ENCODE data around the gene SCAANT1. TPM values are rescaled to one million over a fixed set of nuclear protein-coding genes. Genes with fewer than 3 reads are reported as not detected.

SCAANT1 gene
- total RNA-seq, 3 donors from 2014 or later (not counting 1 experiment from before 2014, with no cell fraction given), result 3.6 to 8.0 TPM; not detected in 1

GRCh38 chr3:63933459-63933858, 21.3 kb upstream of the SCAANT1 start:
- WGBS (ENCODE audit: insufficient coverage), result 92% methylated on average over 1 of the region's 1 CpG
- Histone ChIP-seq H3K27me3 (ENCODE audit: control insufficient read depth, insufficient read depth, low read length) (no peaks in the 10 kb centered on the region), H3K27ac (ENCODE audit: low read length) (peak overlapping the region; percentile 0), H3K9me3 (ENCODE audit: control insufficient read depth, insufficient read depth, low read length) (no peaks in the 10 kb centered on the region), H3K4me1 (ENCODE audit: control insufficient read depth, insufficient read depth, low read length) (peaks cover 19% of the 10 kb centered on the region), H3K4me3 (ENCODE audit: low read length) (no peak overlapping the region), H3K36me3 (ENCODE audit: control insufficient read depth, insufficient read depth, low read length) (no peaks in the 10 kb centered on the region)
- H3K27me3 Mint-ChIP-seq (ENCODE audit: low read depth in 2 of 2), result no peaks in the 10 kb centered on the region
- H3K27ac Mint-ChIP-seq, result peak overlapping the region; percentile 84 to 88
- H3K36me3 Mint-ChIP-seq, result no peaks in the 10 kb centered on the region
- ATAC-seq (no peak), DNase-seq (no peak)
- intact Hi-C loops (cut with micrococcal nuclease), result no loop called here
- no peaks in the 10 kb centered on the region for H3K9me3 Mint-ChIP-seq
- peak overlapping the region; percentile 75 for H3K4me3 Mint-ChIP-seq
- peaks cover 73 to 76% of the 10 kb centered on the region in 2 donors for H3K4me1 Mint-ChIP-seq
- no peak for TF ChIP-seq CTCF (IDR thresholded peaks at IDR 0.05)

GRCh38 chr3:63932509-63933212, 20.5 kb upstream of the SCAANT1 start:
- no peaks in the 10 kb centered on the region for H3K9me3 ChIP-seq (ENCODE audit: control insufficient read depth, insufficient read depth, low read length)
- Mint-ChIP-seq H3K4me3 (peak overlapping the region; percentile 75), H3K9me3 (no peaks in the 10 kb centered on the region), H3K4me1 (peaks cover 68 to 71% of the 10 kb centered on the region in 2 donors), H3K27me3 (ENCODE audit: low read depth in 2 of 2) (no peaks in the 10 kb centered on the region), H3K36me3 (no peaks in the 10 kb centered on the region), H3K27ac (peak overlapping the region; percentile 84 to 88)
- no peak for ATAC-seq
- intact Hi-C loops (cut with micrococcal nuclease), result no loop called here
- 86% methylated on average over 3 of the region's 3 CpGs for WGBS (ENCODE audit: insufficient coverage)
- no peaks in the 10 kb centered on the region for H3K27me3 ChIP-seq (ENCODE audit: control insufficient read depth, insufficient read depth, low read length)
- no peak for TF ChIP-seq CTCF (IDR thresholded peaks at IDR 0.05)
- H3K36me3 ChIP-seq (ENCODE audit: control insufficient read depth, insufficient read depth, low read length), result no peaks in the 10 kb centered on the region
- H3K4me3 ChIP-seq (ENCODE audit: low read length), result no peak overlapping the region
- DNase-seq, result no peak
- peaks cover 16% of the 10 kb centered on the region for H3K4me1 ChIP-seq (ENCODE audit: control insufficient read depth, insufficient read depth, low read length)
- H3K27ac ChIP-seq (ENCODE audit: low read length), result peak overlapping the region; percentile 0

DNA sequence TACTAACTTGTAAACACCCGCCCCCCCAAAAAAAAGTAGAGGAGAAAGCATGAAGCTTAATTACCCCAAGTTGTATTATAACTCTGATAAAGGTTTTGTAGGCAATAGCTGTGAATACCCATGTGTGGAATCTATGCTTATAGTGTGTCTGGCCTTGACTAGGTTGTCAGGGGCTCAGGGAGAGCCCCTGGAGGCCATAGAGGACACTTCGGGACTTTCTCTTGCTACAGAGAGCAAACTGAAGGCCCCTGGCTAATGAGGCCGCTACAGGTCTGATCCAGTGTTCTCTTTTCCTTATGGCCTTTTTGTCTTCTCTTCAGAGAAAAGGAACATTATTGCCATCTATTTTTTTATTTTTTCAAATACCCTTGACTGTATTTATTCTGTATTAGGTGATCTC, 19.1 kb upstream of the SCAANT1 start:
- no peak for DNase-seq
- H3K4me1 Mint-ChIP-seq, result peaks cover 64 to 67% of the 10 kb centered on the region in 2 donors
- no peaks in the 10 kb centered on the region for H3K9me3 ChIP-seq (ENCODE audit: control insufficient read depth, insufficient read depth, low read length)
- no peaks in the 10 kb centered on the region for H3K27me3 Mint-ChIP-seq (ENCODE audit: low read depth in 2 of 2)
- intact Hi-C loops (cut with micrococcal nuclease), result no loop called here
- WGBS (ENCODE audit: insufficient coverage), result 95% methylated on average over 3 of the region's 3 CpGs
- H3K36me3 ChIP-seq (ENCODE audit: control insufficient read depth, insufficient read depth, low read length), result peaks cover 2% of the 10 kb centered on the region
- TF ChIP-seq CTCF (IDR thresholded peaks at IDR 0.05), result no peak
- no peak overlapping the region for H3K27ac Mint-ChIP-seq
- H3K9me3 Mint-ChIP-seq, result no peaks in the 10 kb centered on the region
- no peak for ATAC-seq
- H3K4me3 ChIP-seq (ENCODE audit: low read length), result no peak overlapping the region
- H3K36me3 Mint-ChIP-seq, result no peaks in the 10 kb centered on the region
- H3K27ac ChIP-seq (ENCODE audit: low read length), result no peak overlapping the region
- H3K27me3 ChIP-seq (ENCODE audit: control insufficient read depth, insufficient read depth, low read length), result no peaks in the 10 kb centered on the region
- peaks cover 16% of the 10 kb centered on the region for H3K4me1 ChIP-seq (ENCODE audit: control insufficient read depth, insufficient read depth, low read length)
- H3K4me3 Mint-ChIP-seq, result no peak overlapping the region
